Neutrophil (primary cell): ENCODE data around the gene REG4.
"Not testable (repeated sequence)": the region's sequence is repeated elsewhere in the genome, so short reads cannot be mapped to it uniquely, and the experiment has no call there.

ENCODE experiments used
- H3K27ac ChIP-seq: fragments of 200-600 bp; sonication (generic); 2 replicates; pipeline ENCODE4 v1.5.1; 2016; ENCODE audit warnings: mild to moderate bottlenecking, moderate library complexity
- H3K27me3 ChIP-seq: fragments of 200-600 bp; sonication (generic); 2 replicates; pipeline ENCODE4 v1.6.0; 2016; ENCODE audit warnings: mild to moderate bottlenecking
- H3K36me3 ChIP-seq: fragments of 200-600 bp; sonication (generic); 2 replicates; pipeline ENCODE4 v1.5.1; 2017
- H3K4me1 ChIP-seq, 2 experiments: fragments of 200-600 bp in 1 of 2; sonication (generic) in 1 of 2; 1 replicate in 1 of 2; 2 replicates in 1 of 2; pipeline versions ENCODE4 v1.5.1 to v1.6.1; 2013 to 2016; ENCODE audit warnings: low read depth in 1 of 2, low read length in 1 of 2, mild to moderate bottlenecking in 1 of 2, moderate library complexity in 1 of 2; ENCODE audit not compliant: control insufficient read depth in 1 of 2, insufficient read depth in 1 of 2
- H3K4me3 ChIP-seq, 2 experiments: fragments of 200-600 bp in 1 of 2; sonication (generic) in 1 of 2; 1 replicate in 1 of 2; 2 replicates in 1 of 2; pipeline ENCODE4 v1.5.1; 2013 to 2016; ENCODE audit warnings: low read depth in 1 of 2, low read length in 1 of 2, mild to moderate bottlenecking in 1 of 2, moderate library complexity in 1 of 2
- H3K9me3 ChIP-seq: fragments of 200-600 bp; sonication (generic); 2 replicates; pipeline ENCODE4 v1.5.1; 2016
- TF ChIP-seq, protein P1 (sequence below): fragments of 200-600 bp; sonication (generic); IDR thresholded peaks from 2 replicates; pipeline ENCODE4 v1.5.1; 2016; ENCODE audit warnings: antibody characterized with exemption

The REG4 gene

GRCh38 chr1:119841306-119841705, 30.0 kb upstream of the REG4 start:
- Histone ChIP-seq H3K27me3 (no peaks in the 10 kb centered on the region), H3K9me3 (no peaks in the 10 kb centered on the region), H3K4me1 (peaks cover 0 to under 1% of the 10 kb centered on the region in 2 experiments), H3K27ac (no peak overlapping the region), H3K4me3 (no peak overlapping the region), H3K36me3 (no peaks in the 10 kb centered on the region)
- TF ChIP-seq, protein P1, sequence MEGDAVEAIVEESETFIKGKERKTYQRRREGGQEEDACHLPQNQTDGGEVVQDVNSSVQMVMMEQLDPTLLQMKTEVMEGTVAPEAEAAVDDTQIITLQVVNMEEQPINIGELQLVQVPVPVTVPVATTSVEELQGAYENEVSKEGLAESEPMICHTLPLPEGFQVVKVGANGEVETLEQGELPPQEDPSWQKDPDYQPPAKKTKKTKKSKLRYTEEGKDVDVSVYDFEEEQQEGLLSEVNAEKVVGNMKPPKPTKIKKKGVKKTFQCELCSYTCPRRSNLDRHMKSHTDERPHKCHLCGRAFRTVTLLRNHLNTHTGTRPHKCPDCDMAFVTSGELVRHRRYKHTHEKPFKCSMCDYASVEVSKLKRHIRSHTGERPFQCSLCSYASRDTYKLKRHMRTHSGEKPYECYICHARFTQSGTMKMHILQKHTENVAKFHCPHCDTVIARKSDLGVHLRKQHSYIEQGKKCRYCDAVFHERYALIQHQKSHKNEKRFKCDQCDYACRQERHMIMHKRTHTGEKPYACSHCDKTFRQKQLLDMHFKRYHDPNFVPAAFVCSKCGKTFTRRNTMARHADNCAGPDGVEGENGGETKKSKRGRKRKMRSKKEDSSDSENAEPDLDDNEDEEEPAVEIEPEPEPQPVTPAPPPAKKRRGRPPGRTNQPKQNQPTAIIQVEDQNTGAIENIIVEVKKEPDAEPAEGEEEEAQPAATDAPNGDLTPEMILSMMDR, result no peak

GRCh38 chr1:119840745-119841144, 29.5 kb upstream of the REG4 start:
- Histone ChIP-seq H3K9me3 (no peaks in the 10 kb centered on the region), H3K4me3 (no peak overlapping the region), H3K36me3 (no peaks in the 10 kb centered on the region), H3K27me3 (no peaks in the 10 kb centered on the region), H3K27ac (no peak overlapping the region), H3K4me1 (peaks cover 0 to 5% of the 10 kb centered on the region in 2 experiments)
- TF ChIP-seq, protein P1, result no peak

GRCh38 chr1:119838236-119838635, 27.0 kb upstream of the REG4 start:
- Histone ChIP-seq H3K4me3 (no peak overlapping the region), H3K27me3 (no peaks in the 10 kb centered on the region), H3K36me3 (no peaks in the 10 kb centered on the region), H3K4me1 (peaks cover 0 to 5% of the 10 kb centered on the region in 2 experiments), H3K27ac (no peak overlapping the region), H3K9me3 (no peaks in the 10 kb centered on the region)
- TF ChIP-seq, protein P1, result no peak

DNA sequence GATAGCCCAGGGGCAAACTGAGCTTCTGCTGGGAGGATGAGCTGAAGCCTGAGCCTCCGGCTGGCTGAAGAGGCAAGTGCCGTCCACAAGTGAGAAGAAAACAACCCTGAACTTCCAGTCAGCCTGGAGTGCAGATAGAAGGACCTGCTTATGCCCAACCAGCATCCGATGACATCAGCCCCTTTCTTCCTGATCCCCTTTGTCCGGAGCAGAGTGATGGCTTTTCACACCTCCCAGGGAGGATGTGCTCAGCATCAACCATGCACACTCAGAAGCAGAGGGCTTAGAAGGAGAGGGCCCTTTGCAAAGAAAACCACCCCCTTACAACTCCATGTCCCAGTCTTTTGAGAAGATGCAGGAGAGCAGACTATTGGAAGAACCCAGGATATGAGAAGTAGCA, 23.7 kb upstream of the REG4 start:
- Histone ChIP-seq H3K27me3 (no peaks in the 10 kb centered on the region), H3K9me3 (no peaks in the 10 kb centered on the region), H3K36me3 (no peaks in the 10 kb centered on the region), H3K4me3 (no peak overlapping the region), H3K4me1 (peaks cover 0 to 5% of the 10 kb centered on the region in 2 experiments), H3K27ac (no peak overlapping the region)
- TF ChIP-seq, protein P1, result no peak

DNA sequence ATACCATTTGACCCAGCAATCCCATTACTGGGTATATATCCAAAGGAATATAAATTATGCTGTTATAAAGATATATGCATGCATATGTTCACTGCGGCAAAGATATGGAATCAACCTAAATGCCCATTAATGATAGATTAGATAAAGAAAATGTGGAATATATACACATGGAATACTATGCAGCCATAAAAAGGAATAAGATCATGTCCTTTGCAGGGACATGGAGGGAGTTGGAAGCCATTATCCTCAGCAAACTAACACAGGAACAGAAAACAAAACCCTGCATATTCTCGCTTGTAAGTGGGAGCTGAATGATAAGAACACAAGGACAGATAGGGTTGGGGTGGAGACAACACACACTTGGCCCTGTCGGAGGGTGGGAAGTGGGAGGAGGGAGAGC, 19.8 kb upstream of the REG4 start:
- Histone ChIP-seq H3K4me1 (peaks cover 0 to 2% of the 10 kb centered on the region in 2 experiments), H3K4me3 (no peak overlapping the region), H3K27ac (no peak overlapping the region), H3K9me3 (no peaks in the 10 kb centered on the region), H3K36me3 (no peaks in the 10 kb centered on the region), H3K27me3 (no peaks in the 10 kb centered on the region)
- TF ChIP-seq, protein P1, result no peak

DNA sequence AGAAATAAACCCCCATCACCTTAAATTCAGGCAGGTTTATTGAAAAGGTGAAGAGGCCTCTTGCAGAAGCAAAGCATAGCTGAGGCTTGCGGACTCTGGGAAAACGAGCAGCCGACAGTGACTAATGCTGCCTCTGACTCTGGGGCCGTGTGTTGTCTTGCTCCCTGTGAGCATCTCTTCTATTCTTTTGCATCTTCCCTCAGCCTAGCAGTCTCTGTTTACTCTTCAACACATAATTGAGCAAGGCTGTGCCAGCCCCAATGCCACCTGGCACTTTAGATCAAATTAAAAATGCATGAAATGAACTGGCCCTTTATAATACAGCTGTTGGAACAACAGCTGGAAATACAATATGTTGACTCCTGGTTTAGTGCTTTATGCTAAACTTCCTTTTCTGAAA, 18.4 kb upstream of the REG4 start:
- no peaks in the 10 kb centered on the region for H3K4me1 ChIP-seq
- H3K9me3 ChIP-seq, result no peaks in the 10 kb centered on the region
- no peak overlapping the region for H3K27ac ChIP-seq
- no peaks in the 10 kb centered on the region for H3K36me3 ChIP-seq
- H3K4me3 ChIP-seq, result no peak overlapping the region
- TF ChIP-seq, protein P1, result no peak
- no peaks in the 10 kb centered on the region for H3K27me3 ChIP-seq

GRCh38 chr1:119829006-119829405, 17.7 kb upstream of the REG4 start:
- not testable (repeated sequence) for H3K4me1 ChIP-seq, H3K9me3 ChIP-seq, H3K36me3 ChIP-seq, H3K4me3 ChIP-seq, H3K27me3 ChIP-seq, H3K27ac ChIP-seq
